GM19193 (cell line): Measurements from ENCODE around the gene LNX1.

ENCODE experiments used
- POLR2A ChIP-seq: IDR thresholded peaks from 4 replicates; pipeline ENCODE4 v1.6.1; 2011; ENCODE audit not compliant: insufficient read depth, insufficient read length; ENCODE audit errors: extremely low read depth

The LNX1 gene

DNA sequence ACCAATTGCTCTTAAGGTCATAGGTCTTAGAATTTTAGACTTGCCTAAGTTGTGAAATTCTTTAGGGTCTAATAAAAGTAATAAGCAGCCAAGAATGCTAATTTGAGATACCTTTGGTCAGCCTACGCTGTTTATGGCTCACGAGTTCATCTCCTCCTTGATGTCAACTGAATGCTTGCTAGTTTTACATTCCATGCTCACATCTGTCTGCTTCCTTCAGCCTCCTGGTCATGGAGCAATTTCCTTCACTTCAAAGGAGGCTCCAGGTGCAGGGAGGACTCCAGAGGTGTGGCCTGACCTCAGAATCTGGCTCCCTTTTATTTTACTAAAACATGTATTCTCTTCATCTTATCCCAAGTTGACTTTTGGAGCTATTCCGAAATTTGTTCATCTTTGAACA, 23.3 kb upstream of the LNX1 start:
- TF ChIP-seq POLR2A = no peak

DNA sequence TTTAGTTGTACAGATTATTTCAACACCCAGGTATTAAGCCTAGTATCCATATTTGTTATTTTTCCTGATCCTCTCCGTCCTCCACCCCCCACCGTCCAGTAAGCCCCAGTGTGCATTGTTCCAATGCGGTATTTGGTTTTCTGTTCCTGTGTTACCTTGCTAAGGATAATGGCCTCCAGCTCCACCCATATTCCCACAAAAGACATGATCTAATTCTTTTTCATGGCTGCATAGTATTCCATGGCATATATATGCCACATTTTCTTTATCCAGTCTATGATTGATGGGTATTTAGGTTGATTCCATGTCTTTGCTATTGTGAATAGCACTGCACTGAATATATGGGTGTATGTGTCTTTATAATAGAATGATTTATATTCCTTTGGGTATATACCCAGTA, 22.1 kb upstream of the LNX1 start:
- no peak for TF ChIP-seq POLR2A

DNA sequence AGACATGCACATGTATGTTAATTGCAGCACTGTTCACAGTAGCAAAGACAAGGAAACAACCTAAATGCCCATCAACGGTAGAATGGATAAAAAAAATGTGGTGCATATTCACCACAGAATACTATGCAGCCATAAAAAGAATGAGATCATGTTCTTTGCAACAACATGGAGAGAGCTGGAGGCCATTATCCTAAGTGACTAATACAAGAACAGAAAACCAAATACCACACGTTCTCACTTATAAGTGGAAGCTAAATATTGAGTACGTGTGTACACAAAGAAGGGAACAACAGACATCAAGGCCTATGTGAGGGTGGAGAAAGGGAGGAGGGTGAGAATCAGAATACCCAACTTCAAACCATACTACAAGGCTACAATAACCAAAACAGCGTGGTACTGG, 17.4 kb upstream of the LNX1 start:
- no peak for TF ChIP-seq POLR2A

DNA sequence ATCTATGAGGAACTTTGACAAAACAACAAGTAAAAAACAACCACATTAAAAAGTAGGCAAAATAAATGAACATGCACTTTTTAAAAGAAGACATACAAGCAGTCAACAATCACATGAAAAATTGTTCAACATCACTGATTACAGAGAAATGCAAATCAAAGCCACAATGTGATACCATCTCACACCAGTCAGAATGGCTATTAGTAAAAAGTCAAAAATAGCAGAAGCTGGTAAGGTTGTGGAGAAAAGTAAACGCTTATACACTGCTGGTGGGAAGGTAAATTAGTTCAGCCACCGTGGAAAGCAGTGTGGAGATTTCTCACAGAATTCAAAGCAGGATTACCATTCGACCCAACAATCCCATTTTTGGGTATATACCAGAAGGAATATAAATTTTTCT, 17.0 kb upstream of the LNX1 start:
- TF ChIP-seq POLR2A = no peak

DNA sequence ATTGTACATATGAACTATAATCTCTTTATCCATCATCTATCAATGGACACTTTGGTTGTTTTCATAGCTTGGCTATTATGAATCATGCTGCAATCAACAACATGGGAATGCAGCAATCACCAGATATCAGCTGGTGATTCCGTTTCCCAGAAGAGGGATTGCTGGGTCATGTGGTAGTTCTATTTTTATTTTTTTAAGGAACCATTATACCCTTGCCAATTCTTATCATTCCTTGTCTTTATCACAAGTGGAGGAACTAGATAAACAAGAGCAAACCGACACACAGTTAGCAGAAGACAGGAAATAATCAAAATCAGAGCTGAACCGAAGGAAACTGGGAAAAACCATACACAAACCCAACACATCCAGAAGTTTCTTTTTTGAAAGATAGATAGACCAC, 14.5 kb upstream of the LNX1 start:
- TF ChIP-seq POLR2A = no peak

DNA sequence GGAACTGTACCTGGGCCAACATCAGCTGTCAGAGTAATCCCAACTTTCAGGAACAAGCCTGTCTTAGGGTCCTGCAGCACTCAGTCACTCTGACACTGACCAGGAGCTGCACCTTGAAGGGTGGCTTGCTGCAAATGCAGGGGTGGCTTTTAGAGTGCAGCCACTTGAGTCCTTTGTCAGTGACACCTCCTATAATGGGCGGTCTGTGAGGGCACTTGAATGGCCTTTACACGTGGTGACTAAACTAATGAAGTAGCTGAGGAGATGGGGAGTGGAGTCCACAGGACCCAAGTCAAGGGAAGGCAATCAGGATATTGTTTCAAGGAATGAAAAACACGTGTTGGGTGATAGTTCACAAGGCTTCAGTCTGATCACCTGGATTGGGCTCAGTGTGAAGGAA, 11.1 kb upstream of the LNX1 start:
- TF ChIP-seq POLR2A = no peak

DNA sequence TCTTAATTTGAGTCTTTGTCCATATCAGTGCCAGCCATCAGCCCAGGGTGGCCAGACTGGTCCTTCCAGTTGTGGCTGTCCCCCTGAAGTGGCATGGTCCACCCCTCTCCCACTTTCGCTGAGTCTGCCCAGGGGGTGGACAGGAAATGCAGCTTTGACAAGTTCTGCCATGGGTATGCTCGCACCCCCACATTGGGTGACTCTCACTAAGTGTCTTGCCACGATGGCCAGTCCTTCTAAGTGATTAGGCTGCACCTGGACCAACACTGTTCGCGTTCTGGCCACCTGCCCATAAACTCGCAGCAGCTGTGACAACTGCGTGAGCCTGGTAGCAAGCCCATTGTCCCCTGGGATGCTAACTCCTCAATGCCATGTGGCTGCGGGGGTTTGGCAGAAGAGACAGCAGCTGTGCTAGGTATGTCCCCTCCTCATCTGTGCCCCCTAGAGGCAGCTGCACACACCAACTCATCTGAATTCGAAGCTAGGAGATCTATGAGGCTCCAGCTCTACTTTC, 10.0 kb upstream of the LNX1 start:
- TF ChIP-seq POLR2A = no peak

DNA sequence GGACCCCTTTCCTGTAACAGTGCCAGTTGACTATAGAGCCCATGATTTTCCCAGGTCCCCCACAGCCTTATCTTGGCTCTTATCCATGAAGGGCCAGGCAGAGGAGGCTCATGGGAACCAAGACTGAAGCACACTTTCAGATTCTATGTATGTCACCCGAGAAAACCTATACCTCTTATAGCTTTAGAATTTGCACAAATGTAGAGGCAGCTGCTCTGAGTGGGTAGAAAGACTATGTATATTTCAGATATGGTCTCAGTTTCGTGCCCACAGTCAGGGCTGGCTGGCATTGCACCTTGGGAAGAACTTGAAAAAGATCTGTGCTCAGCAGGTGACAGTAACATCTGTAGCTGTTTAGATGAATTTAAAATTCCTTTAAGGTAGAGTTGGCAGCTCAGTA, 8.3 kb upstream of the LNX1 start:
- no peak for TF ChIP-seq POLR2A

DNA sequence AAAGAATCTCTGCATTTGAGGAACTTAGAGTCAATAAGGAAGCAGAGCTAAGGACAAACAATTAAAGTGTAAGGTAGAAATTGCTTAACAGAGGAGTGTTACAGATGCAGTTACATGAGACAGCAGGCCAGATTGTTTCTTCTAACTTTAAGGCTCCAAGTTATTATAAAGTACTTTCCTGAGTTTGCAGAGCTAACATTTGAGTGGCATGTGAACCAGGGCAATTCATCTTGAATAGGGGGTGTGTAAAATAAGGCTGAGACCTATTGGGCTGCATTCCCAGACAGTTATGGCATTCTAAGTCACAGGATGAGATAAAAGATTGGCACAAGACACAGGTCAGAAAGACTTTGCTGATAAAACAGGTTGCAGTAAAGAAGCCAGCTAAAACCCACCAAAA, 7.6 kb upstream of the LNX1 start:
- no peak for TF ChIP-seq POLR2A

DNA sequence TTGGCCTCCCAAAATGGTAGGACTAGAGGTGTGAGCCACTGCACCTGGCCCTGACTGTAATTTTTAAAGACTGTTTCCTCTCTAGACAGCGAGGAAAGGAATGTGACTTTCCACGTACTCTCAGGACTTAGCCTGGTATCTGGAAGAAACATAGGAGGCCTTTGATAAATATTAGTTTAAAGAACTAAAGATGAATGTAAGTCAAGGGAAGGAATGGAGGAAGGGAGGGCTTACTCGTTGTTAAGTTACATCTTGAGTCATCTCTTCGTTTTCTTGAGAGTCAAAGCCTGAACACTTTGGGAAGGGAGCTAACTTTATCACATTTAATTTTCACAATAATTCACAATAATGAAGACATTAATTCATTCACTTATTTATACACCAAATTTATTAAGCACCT, 7.2 kb upstream of the LNX1 start:
- TF ChIP-seq POLR2A = no peak

DNA sequence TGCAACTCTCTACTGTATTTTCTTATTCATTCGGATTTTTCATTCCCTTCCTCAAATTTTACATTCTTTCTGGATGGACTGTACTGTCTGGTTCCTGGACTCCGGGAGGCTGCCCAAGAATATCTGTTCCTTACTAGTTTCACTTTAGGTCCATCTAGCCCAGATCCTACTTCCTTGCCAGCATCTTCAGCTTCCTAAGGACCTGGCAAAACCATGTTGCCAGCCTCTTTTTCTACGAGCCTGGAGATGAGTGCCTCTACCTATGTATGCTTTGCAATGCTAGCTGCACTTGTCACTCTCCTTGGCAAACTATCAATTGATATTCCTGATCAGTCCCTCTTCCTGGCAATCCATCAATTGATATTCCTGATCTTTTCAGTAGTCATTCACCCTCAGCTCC, 5.6 kb upstream of the LNX1 start:
- no peak for TF ChIP-seq POLR2A

DNA sequence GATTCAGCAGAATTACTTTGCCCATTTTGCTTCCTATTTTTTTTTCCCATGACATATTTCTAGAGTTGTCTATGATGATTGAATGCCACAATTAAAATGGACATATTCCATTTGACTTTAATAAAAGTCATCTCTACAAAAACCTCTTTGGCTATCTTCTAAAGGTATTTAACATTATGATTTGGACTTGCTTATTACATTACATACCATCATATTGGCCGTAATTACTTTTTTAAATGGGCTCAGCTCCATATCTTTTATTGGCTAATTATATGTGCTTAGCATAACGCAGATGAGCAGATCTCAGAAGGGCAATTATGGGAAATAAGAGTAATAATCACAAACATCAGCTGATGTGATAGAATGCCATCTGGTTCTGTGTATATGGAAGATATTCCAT, 4.5 kb upstream of the LNX1 start:
- no peak for TF ChIP-seq POLR2A

DNA sequence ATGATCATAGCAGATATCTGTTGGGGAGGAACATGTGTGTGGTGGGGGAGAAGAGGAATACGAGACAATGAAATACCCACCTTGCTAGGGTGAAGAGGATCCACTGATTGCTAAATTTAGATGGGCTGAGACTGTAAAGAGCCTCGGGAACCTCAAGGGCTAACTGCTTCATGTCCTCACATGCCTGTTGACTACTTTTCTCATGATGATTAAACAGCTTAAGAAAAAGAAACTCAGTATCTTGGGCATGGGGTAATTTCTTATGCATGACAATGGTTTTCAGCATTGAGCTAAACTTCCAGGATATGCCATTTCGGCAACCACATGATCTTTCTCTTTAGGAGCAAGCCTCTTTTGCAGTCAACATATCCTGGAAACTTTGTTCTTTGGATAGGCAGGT, 3.9 kb upstream of the LNX1 start:
- no peak for TF ChIP-seq POLR2A

DNA sequence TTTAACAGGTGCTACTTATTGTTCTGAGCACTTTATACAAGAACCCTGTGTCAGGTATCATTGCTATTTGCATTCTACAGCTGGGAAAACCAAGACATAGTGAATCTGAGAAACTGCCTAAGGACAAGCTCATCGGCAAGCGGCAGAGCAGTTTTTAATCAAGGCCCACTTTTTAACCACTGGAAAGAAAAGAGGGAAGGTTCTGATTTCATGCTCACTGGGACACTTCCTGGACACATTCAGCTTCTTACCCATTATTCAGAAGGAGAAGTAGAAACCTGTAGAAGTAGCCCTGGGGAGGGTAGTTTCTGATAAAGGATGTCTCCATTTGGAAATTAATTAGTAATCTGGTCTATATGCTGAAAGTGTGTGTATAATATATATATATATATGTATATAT, 2.5 kb upstream of the LNX1 start:
- no peak for TF ChIP-seq POLR2A

DNA sequence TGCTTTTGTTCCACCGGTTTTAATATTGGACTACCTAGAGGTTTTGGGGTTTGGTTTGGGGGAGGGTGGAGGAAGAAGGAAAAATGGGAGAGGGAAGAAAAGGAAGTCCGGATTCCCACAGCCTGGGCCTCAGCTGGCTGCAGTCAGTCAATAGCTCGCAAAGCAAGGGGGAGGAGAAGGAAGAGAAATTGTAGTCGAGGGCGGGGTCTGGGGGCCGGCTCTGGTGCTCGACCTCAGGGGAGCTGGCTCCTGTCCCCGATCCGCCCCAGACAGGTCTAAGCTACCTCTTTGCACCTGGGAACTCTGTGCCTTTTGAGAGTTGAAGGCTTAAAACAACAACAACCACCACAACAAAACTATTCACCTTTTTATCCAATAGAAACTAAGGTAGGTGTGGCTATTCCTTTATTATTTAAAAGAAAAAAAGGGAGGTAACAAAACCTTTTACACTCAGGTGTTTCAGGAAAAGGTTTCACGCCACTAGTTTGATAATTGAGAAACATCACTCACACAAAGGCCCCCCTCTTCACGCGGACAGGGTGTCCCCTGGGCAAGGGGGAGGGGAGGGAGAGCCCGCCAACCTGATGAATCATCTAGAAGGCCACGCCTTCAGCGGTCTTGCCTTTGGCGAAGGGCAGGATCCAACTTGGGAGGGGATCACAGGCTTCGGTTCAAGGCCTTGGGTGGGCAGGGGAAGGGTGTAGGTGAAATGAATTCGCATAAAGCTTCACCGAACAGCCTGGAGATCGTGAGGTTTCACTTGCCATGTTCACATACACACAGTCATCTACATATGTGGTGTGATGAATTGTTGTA, 1.6 kb upstream of the LNX1 start:
- TF ChIP-seq POLR2A = no peak

DNA sequence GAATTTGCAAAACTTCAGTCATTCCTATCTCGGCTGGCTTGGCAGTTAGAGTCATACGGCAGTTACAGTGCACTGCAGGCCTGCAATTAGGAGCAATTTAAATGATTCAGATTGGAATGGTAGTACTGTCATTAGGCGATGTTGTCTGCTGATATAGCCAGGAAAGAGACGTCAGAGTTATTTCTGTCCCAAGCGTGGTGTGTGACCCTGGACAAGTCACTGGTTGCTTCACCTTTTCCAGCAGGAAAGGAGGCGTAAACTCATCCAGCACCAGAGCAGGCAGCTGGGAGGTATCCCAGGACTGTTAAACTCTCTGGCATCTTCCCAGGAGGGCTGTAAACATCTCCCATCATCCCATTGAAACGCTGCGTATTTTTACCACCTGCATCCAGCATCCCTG, 836 bp upstream of the LNX1 start:
- TF ChIP-seq POLR2A = no peak

DNA sequence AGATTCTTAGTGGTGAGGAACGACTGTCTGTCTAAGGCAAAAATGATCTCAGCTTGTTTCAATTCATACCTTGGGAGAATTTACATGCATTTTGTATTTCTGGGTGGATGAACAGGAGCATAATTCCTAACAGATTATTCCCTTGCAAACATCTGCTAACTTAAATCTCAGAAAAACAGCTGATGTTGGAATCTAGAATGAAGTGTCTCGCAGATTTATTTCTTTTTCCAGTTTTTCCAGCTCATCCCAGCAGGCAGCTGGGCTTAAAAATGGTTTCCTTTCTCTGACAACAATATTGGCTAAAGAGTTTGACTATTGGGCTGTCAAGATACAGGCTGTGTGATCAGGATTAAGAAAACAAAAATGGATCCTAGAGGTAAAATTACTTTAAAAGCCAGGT, 1.1 kb downstream of the LNX1 start:
- no peak for TF ChIP-seq POLR2A

DNA sequence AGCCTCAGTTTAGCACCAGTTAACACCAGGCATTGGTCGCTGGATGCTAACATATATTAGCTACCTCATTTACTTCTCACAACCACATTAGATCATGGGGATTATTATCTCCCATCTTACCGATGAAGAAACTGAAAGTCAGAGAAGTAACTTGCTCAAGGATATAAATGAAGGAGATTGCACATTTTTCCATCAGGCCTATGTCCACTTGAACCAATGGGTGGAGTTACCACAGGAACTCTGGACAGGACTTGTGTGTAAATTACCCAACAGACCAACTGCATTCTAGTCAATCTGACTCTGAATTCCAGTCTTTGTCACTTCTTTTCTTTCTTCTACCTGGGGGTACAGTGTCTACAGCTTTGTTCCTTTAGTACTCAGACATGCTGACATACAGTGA, 1.8 kb downstream of the LNX1 start:
- no peak for TF ChIP-seq POLR2A

DNA sequence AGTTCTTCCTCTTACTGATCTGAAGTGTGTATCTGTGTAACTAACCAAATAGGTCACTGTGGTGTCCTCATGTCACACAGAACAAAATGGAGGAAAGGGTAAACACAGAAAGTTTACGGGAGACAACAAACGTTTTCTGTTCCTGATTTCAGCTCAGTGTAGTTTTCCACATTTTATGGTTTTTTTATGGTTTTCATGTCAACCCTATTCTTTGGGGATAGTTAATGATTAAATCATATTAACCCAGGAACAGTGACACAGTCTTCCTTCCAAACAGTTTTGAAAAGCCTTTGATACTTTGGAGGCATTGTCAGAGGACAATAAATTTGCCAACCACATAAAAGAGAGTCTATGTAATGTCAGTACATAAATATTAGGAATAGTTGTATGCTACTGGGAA, 4.2 kb downstream of the LNX1 start:
- no peak for TF ChIP-seq POLR2A
